ENCODE measurements around the gene WARS2.
"Not testable (repeated sequence)": the region's sequence is repeated elsewhere in the genome, so short reads cannot be mapped to it uniquely, and the experiment has no call there.

The WARS2 gene

GRCh38 chr1:119140177-119141019 is at the start of gene WARS2:
TSS of gene WARS2 (minus strand) at chr1:119140653. CDS start at chr1:119140644, 9 bp downstream.
- DNase-seq (ENCODE audit: low read depth): peak; percentile 91

- no peak for DNase-seq (ENCODE audit: low read depth)
Measured at GRCh38 chr1:119188926-119189325, 48.5 kb upstream of the WARS2 start.

DNA sequence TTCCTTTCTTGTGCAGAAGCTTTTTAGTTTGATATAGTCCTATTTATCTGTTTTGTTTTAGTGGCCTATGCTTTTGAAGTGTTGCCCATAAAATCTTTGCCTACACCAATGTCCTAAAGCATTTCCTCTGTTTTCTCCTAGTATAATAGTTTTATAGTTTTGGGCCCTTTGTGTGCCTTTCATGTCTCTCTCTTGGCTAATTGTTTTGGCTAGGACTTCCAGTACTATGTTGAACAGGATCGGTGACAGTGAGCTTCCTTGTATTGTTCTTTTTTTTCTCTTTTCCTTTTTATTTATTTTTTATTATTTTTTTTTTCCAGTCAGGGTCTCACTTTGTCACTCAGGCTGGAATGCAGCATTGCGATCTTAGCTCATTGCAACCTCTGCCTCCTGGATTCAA is 47.0 kb upstream of the WARS2 start:
- DNase-seq (ENCODE audit: low read depth): no peak

GRCh38 chr1:119186471-119186870 is 46.0 kb upstream of the WARS2 start:
- DNase-seq (ENCODE audit: low read depth): no peak

DNA sequence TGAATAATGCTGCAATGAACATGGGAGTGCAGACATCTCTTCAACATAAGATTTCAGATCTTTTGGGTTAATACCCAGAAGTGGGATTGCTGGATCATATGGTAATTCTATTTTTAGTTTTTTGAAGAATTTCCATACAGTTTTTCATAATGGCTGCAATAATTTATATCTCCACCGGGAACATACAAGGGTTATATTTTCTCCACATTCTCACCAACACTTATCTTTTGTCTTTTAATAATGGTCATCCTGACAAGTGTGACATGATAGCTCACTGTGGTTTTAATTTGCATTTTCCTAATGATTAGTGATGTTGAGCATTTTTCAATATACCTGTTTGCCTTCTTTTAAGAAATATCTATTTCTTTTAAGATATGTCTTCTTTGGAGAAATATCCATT is 44.5 kb upstream of the WARS2 start:
- DNase-seq (ENCODE audit: low read depth): no peak

GRCh38 chr1:119181218-119181617 is 40.8 kb upstream of the WARS2 start:
- no peak for DNase-seq (ENCODE audit: low read depth)

DNA sequence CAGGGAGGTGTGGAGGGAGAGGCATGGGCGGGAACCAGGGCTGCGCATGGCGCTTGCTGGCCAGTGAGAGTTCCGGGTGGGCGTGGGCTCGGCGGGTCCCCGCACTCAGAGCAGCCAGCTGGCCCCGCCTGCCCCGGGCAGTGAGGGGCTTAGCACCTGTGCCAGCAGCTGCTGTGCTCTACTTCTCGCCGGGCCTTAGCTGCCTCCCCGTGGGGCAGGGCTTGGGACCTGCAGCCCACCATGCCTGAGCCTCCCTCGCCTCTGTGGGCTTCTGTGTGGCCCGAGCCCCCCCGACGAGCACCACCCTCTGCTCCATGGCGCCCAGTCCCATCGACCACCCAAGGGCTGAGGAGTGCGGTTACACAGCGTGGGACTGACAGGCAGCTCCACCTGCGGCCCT is 38.6 kb upstream of the WARS2 start:
- no peak for DNase-seq (ENCODE audit: low read depth)

DNA sequence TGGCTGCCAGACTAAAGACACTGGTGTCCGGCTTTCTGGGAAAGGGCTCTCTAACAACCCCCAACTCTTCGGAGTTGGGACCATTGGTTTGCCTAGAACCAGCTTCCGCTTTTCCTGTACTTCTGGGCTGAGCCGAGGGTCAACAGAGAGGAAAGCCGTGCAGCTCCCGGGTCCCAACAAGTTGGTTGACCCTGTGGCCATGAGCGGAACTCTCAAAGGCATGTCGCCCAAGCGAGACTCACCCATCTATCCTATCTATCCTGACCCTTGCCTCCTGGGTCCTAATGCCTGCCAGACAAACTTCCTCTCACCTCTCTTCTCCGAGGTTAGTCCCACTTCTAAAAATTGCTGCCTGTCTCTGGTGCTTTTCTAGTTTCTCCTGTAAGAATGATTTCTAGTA is 32.5 kb upstream of the WARS2 start:
- DNase-seq (ENCODE audit: low read depth): not testable (repeated sequence)

DNA sequence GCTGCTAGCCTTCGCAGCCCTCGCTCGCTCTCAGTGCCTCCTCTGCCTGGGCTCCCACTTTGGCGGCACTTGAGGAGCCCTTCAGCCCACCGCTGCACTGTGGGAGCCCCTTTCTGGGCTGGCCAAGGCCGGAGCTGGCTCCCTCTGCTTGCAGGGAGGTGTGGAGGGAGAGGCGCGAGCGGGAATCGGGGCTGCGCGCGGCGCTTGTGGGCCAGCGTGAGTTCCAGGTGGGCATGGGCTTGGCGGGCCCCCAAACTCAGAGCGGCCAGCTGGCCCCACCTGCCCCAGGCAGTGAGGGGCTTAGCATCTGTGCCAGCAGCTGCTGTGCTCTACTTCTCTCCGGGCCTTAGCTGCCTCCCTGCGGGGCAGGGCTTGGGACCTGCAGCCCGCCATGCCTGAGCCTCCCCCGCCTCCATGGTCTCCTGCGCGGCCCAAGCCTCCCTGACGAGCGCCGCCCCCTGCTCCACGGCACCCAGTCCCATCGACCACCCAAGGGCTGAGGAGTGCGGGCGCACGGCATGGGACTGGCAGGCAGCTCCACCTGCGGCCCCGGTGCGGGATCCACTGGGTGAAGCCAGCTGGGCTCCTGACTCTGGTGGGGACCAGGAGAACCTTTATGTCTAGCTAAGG is 31.0 kb upstream of the WARS2 start:
- not testable (repeated sequence) for DNase-seq (ENCODE audit: low read depth)

DNA sequence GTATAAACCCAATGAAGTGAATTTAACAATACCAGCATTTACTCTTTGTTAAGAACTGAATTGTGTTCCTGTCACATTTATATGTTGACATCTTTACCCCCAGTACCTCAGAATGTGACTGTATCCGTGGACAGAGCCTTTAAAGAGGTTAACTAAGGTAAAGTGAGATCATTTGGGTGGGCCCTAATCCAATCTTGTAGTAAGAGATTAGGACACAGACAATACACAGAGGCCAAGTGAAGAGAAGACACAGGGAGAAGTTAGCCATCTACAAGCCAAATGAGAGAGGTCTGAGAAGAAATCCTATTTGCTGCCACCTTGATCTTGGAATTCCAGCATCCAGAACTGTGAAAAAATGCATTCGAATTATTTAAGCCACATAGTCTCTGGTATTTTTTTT is 22.9 kb upstream of the WARS2 start:
- no peak for DNase-seq (ENCODE audit: low read depth)

DNA sequence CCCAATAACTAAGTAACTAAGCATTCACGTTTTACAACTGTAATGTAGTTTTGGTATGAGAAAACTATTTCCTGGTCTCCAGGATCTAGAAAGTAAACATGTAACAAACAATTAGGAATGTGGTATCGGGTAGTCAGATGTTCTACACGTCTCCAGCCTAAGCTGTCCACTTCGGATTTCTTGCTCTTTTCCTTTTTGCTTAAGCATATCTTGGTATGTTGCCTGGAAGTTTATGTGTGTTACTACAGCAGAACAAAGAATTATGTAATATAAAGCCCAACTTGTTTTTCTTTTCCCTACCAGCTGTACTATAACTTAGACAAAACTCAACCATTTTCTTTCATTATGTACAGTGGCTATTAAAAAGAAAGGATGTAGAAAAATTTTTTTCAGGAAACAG is 20.4 kb upstream of the WARS2 start:
- no peak for DNase-seq (ENCODE audit: low read depth)

- DNase-seq (ENCODE audit: low read depth): no peak
Measured at GRCh38 chr1:119160409-119160808, 20.0 kb upstream of the WARS2 start.

DNA sequence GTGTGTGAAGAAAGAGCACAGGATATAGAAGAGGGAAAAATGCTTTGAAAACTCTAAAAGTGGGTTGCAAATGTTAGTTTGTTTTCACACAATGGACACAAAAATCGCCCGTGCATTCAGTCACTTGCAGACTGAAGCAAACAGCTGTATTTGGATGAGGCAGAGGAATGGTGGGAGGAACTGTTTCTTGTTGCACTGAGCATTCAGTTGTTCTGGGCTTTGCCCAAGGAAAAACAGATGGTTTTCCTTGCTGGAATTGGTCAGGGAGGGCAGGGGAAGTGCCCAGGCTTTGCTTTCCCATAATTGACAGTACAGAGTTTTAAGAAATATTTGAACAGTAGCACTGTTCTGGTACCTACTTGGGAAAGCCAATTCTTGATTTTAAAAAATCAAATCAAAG is 19.5 kb upstream of the WARS2 start:
- no peak for DNase-seq (ENCODE audit: low read depth)

- no peak for DNase-seq (ENCODE audit: low read depth)
Measured at GRCh38 chr1:119159111-119159510, 18.7 kb upstream of the WARS2 start.

DNA sequence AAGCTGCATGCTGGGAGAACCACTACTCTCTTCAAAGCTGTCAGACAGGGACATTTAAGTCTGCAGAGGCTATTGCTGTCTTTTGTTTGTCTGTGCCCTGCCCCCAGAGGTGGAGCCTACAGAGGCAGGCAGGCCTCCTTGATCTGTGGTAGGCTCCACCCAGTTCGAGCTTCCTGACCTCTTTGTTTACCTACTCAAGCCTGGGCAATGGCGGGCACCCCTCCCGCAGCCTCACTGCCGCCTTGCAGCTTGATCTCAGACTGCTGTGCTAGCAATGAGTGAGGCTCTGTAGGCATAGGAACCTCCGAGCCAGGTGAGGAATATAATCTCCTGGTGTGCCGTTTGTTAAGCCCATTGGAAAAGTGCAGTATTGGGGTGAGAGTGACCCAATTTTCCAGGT is 16.3 kb upstream of the WARS2 start:
- not testable (repeated sequence) for DNase-seq (ENCODE audit: low read depth)

DNA sequence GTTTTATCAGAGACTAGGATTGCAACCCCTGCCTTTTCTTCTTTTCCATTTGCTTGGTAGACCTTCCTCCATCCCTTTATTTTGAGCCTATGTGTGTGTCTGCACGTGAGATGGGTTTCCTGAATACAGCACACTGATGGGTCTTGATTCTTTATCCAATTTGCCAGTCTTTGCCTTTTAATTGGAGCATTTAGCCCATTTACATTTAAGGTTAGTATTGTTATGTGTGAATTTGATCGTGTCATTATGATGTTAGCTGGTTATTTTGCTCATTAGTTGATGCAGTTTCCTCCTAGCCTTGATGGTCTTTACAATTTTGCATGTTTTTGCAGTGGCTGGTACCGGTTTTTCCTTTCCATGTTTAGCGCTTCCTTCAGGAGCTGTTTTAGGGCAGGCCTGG is 14.6 kb upstream of the WARS2 start:
- not testable (repeated sequence) for DNase-seq (ENCODE audit: low read depth)

DNA sequence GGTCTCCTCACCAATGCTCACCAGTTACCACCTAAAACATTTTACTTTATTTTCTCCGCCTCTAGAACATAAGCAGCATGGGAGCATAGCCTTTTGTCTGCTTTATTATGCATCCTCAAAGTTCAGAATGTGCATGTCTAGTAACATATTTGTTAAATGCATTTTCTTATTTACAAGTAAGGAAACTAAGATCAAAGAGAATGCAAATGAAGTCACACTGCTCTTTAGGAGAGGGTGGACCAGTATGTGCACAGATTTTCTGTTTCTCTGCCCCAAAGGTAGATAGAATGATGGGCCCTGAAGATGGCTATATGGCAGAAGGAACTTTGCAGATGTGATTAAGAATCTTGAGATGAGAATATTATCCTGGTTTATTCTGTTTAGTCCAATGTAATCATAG is 9.7 kb upstream of the WARS2 start:
- DNase-seq (ENCODE audit: low read depth): no peak

- DNase-seq (ENCODE audit: low read depth): no peak
Measured at GRCh38 chr1:119147661-119148090, 7.2 kb upstream of the WARS2 start.

GRCh38 chr1:119146466-119146865 is 6.0 kb upstream of the WARS2 start:
- DNase-seq (ENCODE audit: low read depth): no peak

- DNase-seq (ENCODE audit: low read depth): no peak
Measured at GRCh38 chr1:119144813-119145212, 4.4 kb upstream of the WARS2 start.

DNA sequence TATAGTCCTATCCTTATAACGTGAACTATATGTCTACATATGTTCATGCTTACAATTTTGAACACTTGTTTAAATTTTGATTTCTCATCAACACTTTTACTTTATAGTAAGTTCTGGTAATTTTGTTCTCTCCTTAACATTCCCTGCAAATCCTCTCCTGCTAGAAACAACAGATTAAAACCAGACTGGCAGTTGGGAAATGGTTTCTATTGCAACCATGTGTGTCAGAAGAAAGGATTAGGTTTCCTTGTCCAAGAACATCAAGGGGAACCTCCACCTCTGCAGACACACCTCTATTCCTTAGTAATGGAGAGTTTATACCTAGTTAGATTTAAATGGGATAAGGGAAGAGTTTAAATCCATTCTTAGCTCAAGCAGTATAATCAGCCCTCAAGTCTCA is 3.3 kb upstream of the WARS2 start:
- no peak for DNase-seq (ENCODE audit: low read depth)

- no peak for DNase-seq (ENCODE audit: low read depth)
Measured at GRCh38 chr1:119141660-119142059, 1.2 kb upstream of the WARS2 start.

GRCh38 chr1:119141020-119141424 is 569 bp upstream of the WARS2 start:
- DNase-seq (ENCODE audit: low read depth): peak; percentile 31

DNA sequence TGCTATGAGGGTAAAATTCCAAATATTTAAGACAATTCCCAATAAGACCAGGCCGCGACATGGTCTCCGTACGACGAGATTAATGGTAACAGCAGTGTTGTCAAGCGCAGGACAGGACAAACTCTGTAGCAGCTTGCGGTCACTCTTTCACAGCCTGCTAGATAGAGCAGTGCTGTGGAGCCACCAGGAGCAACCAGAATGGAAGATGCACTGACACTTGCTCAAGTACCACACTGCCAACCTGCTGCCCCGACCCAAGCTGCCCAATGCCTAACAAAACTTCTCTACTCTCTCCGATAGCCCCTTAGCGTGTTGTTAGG is 636 bp downstream of the WARS2 start:
- no peak for DNase-seq (ENCODE audit: low read depth)

Data from activated T-cell treated with anti-CD3 and anti-CD28 coated beads for 24 hours (primary cell).